Gastrocnemius medialis (tissue), 4 donors: Measurements from ENCODE around the gene ZNF70. TPM values are rescaled to one million over a fixed set of nuclear protein-coding genes. Genes with fewer than 3 reads are reported as not detected.

Experiments
- ATAC-seq, 2 donors: fragments of 150-250 bp; one replicate each; pipeline ENCODE4 v1.9.1; 2016
- DNase-seq, 2 donors: peaks; one replicate each; pipeline ENCODE4 v3.0.0-alpha.2; 2019
- H3K27ac ChIP-seq, 4 donors: fragments of 200-600 bp; sonication (generic); 1 replicate in 1 of 4; 2 replicates in 3 of 4; pipeline ENCODE4 v1.5.1; 2016 to 2018; ENCODE audit warnings: mild to moderate bottlenecking in 2 of 4, moderate library complexity in 1 of 4
- H3K27me3 ChIP-seq, 3 donors: fragments of 200-600 bp; sonication (generic) in 2 of 3; 1 replicate in 1 of 3; 2 replicates in 2 of 3; pipeline versions ENCODE4 v1.5.1 to v1.6.0; 2016 to 2019; ENCODE audit warnings: mild to moderate bottlenecking in 1 of 3, moderate library complexity in 1 of 3
- H3K36me3 ChIP-seq, 2 donors: fragments of 200-600 bp; sonication (generic) in 1 of 2; one replicate each; pipeline ENCODE4 v1.5.1; 2017 to 2018
- H3K4me1 ChIP-seq, 2 donors: fragments of 200-600 bp; sonication (generic) in 1 of 2; one replicate each; pipeline ENCODE4 v1.5.1; 2016 to 2017; ENCODE audit warnings: mild to moderate bottlenecking in 2 of 2
- H3K4me3 ChIP-seq, 4 donors: fragments of 200-600 bp; sonication (generic) in 3 of 4; 1 replicate in 1 of 4; 2 replicates in 3 of 4; pipeline ENCODE4 v1.5.1; 2016 to 2019; ENCODE audit warnings: mild to moderate bottlenecking in 2 of 4
- H3K9me3 ChIP-seq, 3 donors: fragments of 200-600 bp; sonication (generic) in 2 of 3; 1 replicate in 1 of 3; 2 replicates in 2 of 3; pipeline ENCODE4 v1.5.1; 2016 to 2019
- CTCF ChIP-seq, 5 experiments: fragments of 450-650 bp in 3 of 5; fragments of 200-600 bp in 2 of 5; sonication (generic) in 2 of 5; IDR thresholded peaks in 4 of 5; conservative IDR thresholded peaks in 1 of 5; 1 replicate in 4 of 5; 2 replicates in 1 of 5; pipeline ENCODE4 v1.5.1; 2016 to 2019; ENCODE audit warnings: antibody characterized with exemption in 5 of 5, mild to moderate bottlenecking in 3 of 5, moderate library complexity in 3 of 5
- POLR2A ChIP-seq, 2 donors: fragments of 450-650 bp; IDR thresholded peaks; one replicate each; pipeline ENCODE4 v1.6.1; 2017; ENCODE audit warnings: antibody characterized with exemption in 2 of 2, mild to moderate bottlenecking in 2 of 2, moderate library complexity in 2 of 2
- in situ Hi-C, 4 donors: fragments of 200-750 bp; cut with MboI; loops; one replicate each; pipeline versions ENCODE4 v1.15.0 to v1.8.0; 2017; ENCODE audit warnings: low sequenced_read_pairs in 4 of 4
- intact Hi-C: fragments of 100-400 bp; cut with DNase I; formaldehyde crosslinking; loops from one replicate; pipeline ENCODE4 v1.15.1; 2023; ENCODE audit warnings: low total_unique reads
- total RNA-seq, 4 donors: library from RNA; depleted of rRNA; stranded (reverse); fragments of >200 nt; gene quantifications; one replicate each; pipeline versions ENCODE4 v1.1.0 to v1.2.3, GENCODE V29; 2016

Gene ZNF70
- total RNA-seq, 4 donors from 2014 or later, result 3.1 to 6.3 (median 4.2) TPM

DNA sequence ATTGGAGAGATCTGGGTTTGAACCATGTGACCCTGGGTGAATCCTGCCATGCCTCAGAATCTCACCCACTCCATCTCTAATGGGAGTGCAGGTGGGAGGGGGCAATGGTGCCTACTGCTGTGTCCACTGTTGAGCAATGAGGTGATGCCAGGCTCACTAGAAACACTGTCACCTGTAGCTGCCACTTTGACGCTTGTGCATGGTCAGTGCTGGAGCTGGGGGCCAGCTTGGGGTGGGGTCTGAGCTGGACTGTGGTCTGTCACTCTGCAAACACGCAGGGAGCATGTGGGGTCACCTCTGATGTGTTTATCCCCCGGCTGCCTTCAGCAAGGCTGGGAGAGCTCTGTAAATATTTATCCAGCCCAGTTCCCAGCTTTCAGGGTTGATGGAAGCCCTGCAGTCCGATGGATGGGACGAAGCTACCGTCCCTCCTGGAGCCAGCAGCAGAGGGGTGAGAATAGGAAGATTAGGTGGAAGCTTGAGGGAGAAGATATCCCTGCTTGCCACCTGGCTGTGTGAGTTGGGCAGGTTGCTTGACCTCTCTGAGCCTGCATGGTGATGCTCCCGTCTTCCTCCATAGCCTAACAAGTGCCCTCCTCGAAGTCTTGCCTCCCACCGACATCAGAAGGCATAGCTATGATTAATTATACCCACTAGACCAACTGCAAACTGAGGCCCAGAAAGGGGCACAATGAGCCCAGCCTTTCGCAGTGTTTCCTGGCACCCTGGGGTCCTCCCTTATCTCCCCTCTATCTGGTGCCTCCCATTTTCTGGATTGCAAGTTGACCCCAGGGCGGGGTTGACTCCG is 23.4 kb upstream of the ZNF70 start:
- no peak overlapping the region for H3K27ac ChIP-seq
- H3K36me3 ChIP-seq, result no peaks in the 10 kb centered on the region
- DNase-seq (no peak), ATAC-seq (no peak)
- TF ChIP-seq POLR2A (IDR thresholded peaks at IDR 0.05), result no peak
- TF ChIP-seq CTCF (IDR thresholded peaks at IDR 0.05 in 4 of 5, conservative IDR thresholded peaks at IDR 0.05 in 1 of 5), result no peak
- intact Hi-C loops, result no loop called here
- H3K9me3 ChIP-seq, result no peaks in the 10 kb centered on the region
- no peak overlapping the region for H3K4me3 ChIP-seq
- no peaks in the 10 kb centered on the region for H3K27me3 ChIP-seq
- in situ Hi-C loops, result loop anchor here in 3 of 4 donors (5.0 to 10.0 kb wide), 3 partner anchors 70 to 78 kb away; no protein-coding TSS in a partner anchor
- H3K4me1 ChIP-seq, result peaks cover 2 to 11% of the 10 kb centered on the region in 2 donors

DNA sequence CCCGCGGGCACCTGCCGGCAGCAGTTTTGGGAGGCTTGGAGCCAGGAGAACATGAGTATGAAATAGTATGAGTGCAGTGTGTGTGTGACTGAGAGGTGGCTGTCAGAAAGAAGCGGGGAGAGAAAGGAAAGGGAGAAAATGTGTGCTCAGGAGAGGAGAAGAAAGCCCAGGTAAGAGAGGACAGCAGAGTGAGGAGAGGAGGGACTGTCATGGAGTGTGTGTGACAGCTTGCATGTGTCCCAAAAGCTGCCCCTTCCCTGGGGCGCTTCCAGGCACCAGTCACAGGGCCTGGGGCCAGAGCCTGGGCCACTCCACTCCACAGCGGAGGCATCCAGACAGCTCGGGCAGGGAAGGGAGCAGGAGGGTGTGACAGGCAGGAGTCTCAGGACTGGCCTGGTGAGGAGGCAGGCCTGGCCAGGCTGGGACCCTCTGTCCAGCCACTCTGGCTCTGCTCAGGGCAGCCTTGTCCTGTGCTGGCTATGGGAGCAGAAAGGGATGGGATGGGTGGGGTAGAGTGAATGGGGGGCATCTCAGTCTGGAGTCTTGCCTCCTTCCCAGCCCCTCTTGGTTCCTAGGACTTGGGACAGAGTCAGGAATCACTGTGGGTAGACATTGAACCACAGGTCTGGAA is 22.7 kb upstream of the ZNF70 start:
- DNase-seq (no peak), ATAC-seq (no peak)
- H3K4me3 ChIP-seq, result peak overlapping the region in 2 of 4 donors; percentile 29 to 62
- no peak overlapping the region for H3K27ac ChIP-seq
- TF ChIP-seq POLR2A (IDR thresholded peaks at IDR 0.05) (no peak), CTCF (IDR thresholded peaks at IDR 0.05 in 4 of 5, conservative IDR thresholded peaks at IDR 0.05 in 1 of 5) (no peak)
- no peaks in the 10 kb centered on the region for H3K9me3 ChIP-seq
- H3K27me3 ChIP-seq, result no peaks in the 10 kb centered on the region
- intact Hi-C loops, result no loop called here
- no peaks in the 10 kb centered on the region for H3K36me3 ChIP-seq
- in situ Hi-C loops, result loop anchor here in 3 of 4 donors (5.0 to 10.0 kb wide), 3 partner anchors 71 to 79 kb away; no protein-coding TSS in a partner anchor
- peaks cover 10 to 16% of the 10 kb centered on the region in 2 donors for H3K4me1 ChIP-seq

- in situ Hi-C loops (loop anchor here in 3 of 4 donors (5.0 to 10.0 kb wide), 3 partner anchors 72 to 79 kb away; no protein-coding TSS in a partner anchor), intact Hi-C loops (no loop called here)
- peaks cover 11 to 16% of the 10 kb centered on the region in 2 donors for H3K4me1 ChIP-seq
- peak within 1 kb of the TSS in 3 of 4 donors; percentile 45 to 51 (median 47) for H3K27ac ChIP-seq
- DNase-seq (no peak), ATAC-seq (no peak)
- no peaks in the 10 kb centered on the region for H3K36me3 ChIP-seq
- TF ChIP-seq CTCF (IDR thresholded peaks at IDR 0.05 in 4 of 5, conservative IDR thresholded peaks at IDR 0.05 in 1 of 5) (no peak), POLR2A (IDR thresholded peaks at IDR 0.05) (no peak)
- peak within 1 kb of the TSS; percentile 37 to 62 (median 54) for H3K4me3 ChIP-seq
- H3K27me3 ChIP-seq, result no peaks in the 10 kb centered on the region
- H3K9me3 ChIP-seq, result no peaks in the 10 kb centered on the region
Observed at GRCh38 chr22:23772649-23773473, 21.9 kb upstream of the ZNF70 start, which contains the start of gene MMP11. MMP11 (plus strand) TSS chr22:23772849; CDS start chr22:23772871, 22 bp downstream.

- Histone ChIP-seq H3K4me3 (peak overlapping the region; percentile 37 to 62 (median 54)), H3K36me3 (no peaks in the 10 kb centered on the region), H3K27me3 (no peaks in the 10 kb centered on the region), H3K4me1 (peaks cover 11 to 16% of the 10 kb centered on the region in 2 donors), H3K9me3 (no peaks in the 10 kb centered on the region), H3K27ac (peak overlapping the region in 3 of 4 donors; percentile 45 to 51 (median 47))
- intact Hi-C loops (no loop called here), in situ Hi-C loops (loop anchor here in 3 of 4 donors (5.0 to 10.0 kb wide), 3 partner anchors 73 to 80 kb away; no protein-coding TSS in a partner anchor)
- DNase-seq (no peak), ATAC-seq (no peak)
- TF ChIP-seq POLR2A (IDR thresholded peaks at IDR 0.05) (no peak), CTCF (IDR thresholded peaks at IDR 0.05 in 4 of 5, conservative IDR thresholded peaks at IDR 0.05 in 1 of 5) (no peak)
Observed at GRCh38 chr22:23772315-23772648, 21.4 kb upstream of the ZNF70 start.
